ENCODE results near the gene CDK9.
"Not testable (repeated sequence)": the region's sequence is repeated elsewhere in the genome, so short reads cannot be mapped to it uniquely, and the experiment has no call there.

The CDK9 gene

DNA sequence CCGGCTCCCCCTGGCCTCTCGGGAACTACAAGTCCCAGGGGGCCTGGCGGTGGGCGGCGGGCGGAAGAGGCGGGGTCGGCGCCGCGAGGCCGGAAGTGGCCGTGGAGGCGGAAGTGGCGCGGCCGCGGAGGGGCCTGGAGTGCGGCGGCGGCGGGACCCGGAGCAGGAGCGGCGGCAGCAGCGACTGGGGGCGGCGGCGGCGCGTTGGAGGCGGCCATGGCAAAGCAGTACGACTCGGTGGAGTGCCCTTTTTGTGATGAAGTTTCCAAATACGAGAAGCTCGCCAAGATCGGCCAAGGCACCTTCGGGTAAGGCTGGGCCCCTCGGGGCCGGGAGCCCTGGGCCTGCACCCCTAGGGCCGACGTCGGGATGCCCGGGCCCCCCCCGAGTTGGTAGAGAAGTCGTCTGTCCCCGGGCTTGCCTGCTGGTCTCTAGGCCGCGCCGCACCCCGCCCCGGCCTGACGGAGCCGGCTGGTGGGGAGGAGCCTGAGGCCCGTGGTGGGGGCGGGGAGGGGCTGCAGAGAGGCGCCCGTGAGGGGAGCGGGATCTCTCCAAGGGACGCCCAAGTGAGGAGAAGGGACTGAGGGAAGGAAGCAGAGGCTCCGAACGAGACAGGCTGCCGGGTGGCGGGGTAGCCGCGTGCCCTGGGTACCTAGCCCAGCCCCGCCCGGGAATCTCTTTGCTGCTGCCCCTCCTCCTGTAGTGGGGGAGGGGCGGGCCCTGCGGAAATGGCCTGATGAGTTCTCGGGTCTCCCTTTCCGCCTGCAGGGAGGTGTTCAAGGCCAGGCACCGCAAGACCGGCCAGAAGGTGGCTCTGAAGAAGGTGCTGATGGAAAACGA, at the start of gene CDK9:
TSS of gene CDK9 (plus strand) at position 102 of the 840 bp plus-strand sequence. CDS start at position 217, 115 bp downstream.
- peak; percentile 88 to 90 for DNase-seq (ENCODE audit: low read depth in 1 of 2, low spot score in 1 of 2)

DNA sequence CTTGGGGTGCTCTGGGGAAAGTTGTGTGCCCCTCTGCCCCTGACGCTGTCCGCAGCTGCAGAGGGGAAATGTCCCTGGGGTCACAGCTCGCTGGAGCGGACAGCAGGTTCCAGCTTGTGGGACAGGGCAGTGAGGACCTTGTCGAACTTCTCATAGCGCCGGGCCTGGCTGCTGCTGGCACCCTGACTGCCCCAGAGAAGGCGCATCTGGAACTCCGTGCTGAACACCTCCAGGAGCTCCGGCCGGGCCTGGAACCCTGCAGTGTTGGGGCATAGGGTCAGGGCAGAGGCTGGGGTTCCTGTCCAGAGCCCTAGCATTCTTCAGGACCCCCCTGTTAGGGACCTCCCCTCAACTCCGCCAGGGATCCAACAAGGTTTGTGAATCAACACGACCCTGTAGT, 47.2 kb upstream of the CDK9 start:
- no peak for DNase-seq (ENCODE audit: low read depth in 1 of 2, low spot score in 1 of 2)

DNA sequence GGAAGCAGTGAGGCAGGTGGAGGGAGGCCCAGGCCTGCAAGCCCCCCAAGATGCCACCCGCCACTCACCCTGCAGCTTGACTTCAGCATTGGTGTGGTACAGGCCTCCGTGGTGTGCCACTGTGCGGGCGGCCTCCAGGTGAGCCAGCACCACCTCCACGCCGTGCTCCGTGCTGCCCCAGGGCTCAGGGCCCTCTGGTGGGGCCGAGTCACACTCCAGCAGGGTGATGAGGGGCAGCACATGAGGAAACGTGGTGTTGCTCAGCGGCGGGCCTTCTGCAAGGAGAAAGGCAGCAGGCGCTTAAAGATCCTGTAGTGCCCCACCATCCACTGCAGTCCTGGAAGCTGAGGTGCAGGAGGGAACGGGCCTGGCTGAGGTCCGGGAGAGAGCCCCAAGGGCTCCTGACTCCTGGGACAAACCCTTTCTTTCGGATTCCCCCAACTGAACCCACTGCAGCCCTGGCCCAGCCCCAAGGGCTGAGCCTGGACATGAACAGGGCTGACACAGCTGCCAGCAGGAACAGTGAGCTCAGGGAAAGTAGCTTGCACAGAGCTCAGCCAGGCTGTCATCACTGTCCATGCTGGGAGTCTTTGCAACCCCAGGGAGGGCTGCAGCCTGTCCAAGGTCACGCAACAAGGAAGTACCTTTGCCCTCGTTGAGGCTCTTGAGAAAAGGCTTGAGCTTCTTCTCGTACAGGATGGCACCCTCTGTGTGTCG, 46.1 kb upstream of the CDK9 start:
- no peak for DNase-seq (ENCODE audit: low read depth in 1 of 2, low spot score in 1 of 2)

DNA sequence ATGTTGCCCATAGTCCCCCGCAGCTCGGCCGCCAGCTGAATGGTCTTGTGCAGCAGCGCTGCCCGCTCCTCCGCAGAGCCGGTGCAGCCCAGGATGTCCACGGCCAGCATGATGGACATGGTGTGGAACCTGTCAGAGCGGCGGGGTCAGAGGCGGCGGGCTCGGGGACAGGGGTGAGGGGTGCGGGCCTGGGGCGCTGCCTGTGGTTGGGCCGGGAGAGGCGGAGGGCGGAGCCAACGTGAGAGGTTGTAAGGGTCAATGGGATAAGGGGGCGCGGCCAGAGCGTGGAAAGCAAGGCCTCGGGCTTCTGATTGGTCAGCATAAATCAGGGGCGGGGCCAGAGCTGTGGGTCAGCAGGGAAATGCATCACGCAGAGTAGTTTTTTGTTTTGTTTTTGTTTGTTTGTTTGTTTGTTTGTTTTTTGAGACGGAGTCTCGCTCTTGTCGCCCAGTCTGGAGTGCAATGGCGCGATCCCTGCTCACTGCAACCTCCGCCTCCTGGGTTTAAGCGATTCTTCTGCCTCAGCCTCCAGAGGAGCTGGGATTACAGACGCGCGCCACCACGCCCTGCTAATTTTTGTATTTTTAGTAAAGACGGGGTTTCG, 43.9 kb upstream of the CDK9 start:
- no peak for DNase-seq (ENCODE audit: low read depth in 1 of 2, low spot score in 1 of 2)

DNA sequence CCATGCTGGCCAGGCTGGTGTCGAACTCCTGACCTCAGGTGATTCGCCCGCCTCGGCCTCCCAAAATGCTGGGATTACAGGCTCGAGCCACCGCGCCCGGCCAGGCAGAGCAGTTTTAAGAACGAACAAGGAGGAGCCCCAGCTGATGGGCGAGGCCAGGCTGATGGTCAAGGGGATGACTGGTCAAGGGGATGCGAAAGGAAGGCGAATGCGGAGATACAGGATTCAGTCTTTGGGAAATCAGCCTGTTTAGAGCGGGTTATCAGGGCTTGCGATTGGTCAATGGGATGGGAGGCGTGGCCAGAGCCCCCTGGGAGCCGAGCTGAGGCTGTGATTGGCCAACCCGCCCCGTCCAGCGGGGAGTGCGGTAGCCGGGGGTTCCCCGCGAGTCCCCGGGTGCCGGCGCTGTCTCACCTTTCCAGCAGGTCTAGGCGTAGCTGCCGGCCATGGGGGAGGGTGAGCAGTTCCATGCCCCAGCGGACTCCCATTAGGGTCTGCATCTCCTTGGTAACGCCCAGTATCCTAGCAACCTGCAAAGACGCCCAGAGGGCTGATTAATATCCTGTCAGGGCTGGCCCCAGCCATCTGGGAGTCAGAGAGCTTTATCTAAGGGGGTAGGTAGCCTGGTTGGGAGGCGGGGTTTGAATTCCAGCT, 43.3 kb upstream of the CDK9 start:
- no peak for DNase-seq (ENCODE audit: low read depth in 1 of 2, low spot score in 1 of 2)

DNA sequence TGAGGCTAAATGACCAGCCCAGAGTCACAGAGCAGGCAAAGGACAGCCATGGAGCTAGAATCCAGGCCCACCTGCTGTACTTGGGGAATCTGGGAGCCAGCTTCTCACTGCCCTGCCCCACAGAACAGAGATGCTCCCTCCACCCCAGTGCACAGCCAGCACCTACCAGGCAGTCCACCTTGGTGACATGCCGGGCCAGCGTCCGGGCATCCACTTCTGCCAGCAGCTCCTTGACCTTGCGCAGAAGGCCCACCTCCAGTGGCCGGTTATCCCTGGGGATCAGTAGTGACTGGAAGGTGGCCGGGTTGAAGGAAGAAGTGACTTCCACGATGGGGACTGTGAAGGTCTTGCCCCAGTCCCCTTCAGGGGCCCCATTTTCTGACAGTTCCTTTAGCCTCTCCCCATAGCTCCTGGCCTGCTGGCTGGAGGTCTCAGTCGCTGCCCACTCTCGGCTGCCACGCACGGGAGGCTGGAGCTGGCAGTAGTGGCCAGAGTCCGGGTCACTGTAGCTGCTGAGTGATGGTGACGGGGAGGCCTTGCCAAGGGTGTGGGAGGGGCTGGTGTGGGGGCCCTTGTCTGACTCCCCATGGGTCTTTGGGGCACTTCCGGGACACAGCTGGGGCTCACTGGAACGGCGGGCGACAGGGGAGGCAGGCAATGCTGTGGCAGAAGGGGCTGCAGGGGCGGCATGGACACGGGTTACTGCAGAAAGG, 41.3 kb upstream of the CDK9 start:
- no peak for DNase-seq (ENCODE audit: low read depth in 1 of 2, low spot score in 1 of 2)

DNA sequence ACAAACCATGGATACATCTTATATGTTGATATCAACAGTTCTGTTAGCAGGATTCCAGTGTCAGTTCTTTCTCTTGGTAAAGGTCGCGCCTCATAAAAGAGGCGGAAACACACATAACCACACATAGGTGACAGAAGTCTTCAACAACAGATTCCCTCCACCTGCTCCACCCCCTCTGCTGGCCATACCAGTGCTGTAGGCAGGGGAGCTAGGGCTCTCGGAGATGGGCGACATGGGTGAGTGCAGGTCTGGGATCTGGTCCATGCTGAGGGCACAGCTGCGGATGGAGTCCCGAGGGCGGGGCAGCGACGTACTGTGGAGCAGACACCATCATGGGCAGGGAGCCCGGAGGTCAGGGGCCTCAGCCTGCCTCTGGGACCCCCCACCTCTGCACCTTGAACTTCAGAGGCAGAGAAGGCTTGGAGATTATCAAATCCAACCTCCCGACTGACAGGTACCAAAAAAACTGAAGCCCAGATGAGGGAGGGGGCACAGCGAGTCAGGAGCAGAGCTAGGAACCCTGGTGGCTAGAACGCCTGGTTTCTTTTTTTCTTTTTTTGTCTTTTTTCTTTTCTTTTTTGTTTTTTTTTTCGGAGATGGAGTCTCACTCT, 38.8 kb upstream of the CDK9 start:
- DNase-seq (ENCODE audit: low read depth in 1 of 2, low spot score in 1 of 2), result no peak

DNA sequence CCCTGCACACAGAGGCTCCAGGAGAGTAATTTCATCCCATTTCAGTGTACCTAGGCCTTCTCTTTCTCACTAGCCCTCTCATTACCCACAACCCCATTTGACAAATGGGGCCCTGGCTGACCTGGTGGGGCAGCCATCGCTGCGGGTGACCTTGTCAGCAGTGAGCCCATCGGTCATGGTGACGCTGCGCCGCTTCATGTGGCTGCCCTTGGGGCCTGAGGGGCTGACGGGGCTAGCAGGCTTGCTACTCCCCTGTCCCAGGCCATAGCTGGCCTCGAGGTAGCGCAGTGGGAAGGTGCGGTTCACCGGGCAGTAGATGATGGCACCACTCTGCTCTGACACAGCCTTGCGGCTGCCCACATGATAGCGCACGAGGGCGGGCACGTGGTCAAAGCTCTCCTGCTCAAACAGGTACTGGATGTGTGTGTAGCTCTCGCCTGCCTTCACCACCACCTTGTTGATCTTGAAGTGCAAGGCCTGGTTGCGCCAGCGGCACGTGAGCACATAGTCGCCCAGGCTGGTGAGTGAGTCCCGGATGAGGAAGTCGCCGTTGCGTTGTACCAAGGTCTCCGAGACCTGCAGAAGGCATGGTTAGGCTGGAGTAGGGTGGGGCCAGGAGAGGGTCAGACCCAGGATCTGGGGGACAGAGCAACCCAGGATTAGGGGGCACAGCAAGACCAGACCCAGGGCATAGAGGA, 36.6 kb upstream of the CDK9 start:
- no peak for DNase-seq (ENCODE audit: low read depth in 1 of 2, low spot score in 1 of 2)

DNA sequence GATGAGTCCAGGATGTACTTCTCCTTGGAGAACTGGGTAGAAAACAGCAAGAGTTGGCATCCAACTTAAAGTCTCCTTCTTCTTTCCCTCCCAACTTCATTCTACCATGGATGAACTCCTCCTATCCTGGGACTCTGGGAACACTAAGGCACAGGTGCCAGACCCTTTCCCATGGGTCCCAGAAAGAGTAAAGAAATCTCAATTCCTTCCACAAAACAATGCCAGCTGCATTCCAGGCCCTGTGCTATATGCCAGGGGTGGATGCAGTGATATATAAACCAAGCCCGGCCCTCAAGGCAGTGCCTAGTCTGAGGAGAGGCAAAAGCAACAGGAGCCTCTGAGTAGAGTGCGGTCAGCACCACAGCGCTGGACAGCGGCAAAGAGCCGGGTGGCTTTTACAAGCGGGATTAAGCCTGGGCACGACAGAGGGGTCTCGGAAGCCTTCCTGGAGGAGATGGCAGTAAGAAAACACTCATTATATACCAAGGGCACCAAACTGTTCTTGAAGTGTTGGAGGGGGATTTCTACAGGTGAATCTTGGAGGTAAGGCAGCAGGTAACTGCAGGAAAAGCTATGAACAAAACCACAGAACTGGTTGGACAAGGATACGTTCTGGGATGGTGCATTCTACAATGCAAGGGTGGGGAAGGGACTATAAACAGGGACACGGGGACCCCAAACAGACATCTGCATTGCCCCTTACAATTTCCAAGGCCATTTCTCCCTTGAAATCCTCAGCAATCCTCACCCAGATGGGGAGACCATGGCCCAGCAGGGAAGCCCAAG, 34.4 kb upstream of the CDK9 start:
- DNase-seq (ENCODE audit: low read depth in 1 of 2, low spot score in 1 of 2), result no peak

DNA sequence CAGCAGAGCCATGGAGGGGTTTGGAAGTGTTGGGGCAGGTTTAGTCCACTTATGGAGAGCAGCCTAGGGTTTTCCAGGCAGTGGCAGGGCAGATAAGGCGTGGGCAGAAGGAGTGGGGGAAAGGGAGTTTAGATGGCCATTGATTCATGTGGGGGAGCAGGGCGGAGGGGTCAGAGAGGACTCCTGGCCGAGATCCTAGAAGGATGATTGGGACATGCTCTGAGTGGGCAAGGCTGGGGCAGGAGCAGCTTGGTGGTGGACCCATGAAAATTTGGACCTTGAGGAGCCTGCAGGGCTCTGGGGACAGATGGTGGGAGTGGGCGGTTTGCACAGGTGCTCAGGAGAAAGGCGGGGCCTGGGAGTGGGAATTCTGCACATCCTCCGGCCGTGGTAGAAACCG, 32.7 kb upstream of the CDK9 start:
- DNase-seq (ENCODE audit: low read depth in 1 of 2, low spot score in 1 of 2), result no peak

DNA sequence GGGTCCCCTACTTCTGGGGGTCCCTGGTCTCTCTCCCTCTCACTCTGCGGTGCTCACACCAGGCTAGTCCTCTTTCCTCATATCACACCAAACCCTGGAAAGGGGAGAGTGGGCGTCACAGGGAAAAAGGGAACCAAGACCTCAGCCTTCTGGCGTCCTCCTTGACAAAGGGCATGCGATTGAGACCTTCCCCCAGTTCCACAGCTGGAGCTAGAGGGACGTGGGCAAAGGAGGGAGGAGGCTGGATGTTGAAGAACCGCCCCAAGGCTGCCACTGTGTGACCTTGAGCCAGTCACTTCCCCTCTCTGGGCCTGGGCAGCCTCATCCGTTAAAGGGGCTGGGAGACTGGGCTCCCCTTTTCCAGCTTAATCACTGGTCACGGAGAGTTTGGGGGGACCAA, 32.2 kb upstream of the CDK9 start:
- no peak for DNase-seq (ENCODE audit: low read depth in 1 of 2, low spot score in 1 of 2)

DNA sequence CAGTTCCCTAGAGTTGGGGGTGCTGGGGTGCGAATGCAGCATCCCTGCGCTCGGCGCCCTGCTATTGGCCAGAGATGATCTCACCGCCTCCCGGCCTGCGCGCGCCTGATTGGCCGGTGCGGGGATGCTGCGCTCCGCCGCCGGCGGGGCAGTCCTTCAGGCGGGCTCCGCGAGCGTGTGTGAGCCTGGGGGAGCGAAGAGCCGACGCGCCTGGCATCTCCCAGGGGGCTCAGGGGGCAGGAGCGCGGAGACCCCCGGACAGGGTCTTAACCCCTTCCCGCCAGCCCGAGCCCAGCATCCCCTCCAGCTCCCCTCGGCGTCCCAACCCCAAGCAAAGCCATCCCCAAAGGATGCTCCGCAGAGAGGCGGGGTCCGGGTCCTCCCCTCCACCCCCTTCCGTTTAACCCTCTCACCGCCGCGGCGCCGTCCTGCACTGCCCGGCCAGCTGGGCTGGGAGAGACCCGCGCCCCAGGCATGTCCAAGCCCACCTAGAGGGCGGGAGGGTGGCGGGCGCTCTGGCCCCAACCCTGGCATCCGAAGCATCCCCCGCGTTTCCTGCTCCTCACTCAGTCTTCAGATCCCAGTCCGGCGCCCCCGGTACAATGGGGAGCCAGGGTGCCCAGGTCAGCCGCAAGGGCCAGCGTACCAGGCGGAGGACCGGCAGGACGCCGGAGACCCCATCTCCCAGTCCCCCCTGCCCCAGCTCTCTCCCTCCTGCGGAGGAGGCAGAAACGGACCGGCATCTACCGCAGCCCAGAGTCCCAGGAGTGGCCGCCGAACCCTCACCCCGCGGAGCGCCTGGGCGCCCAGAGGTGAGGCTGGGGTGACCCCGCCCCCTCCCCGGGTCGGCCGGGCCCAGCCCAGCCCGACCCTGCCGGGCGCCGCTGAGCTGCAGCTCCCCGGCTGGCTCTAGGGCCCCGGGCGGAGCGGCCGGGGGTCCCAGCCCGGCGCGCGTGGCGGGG, 31.5 kb upstream of the CDK9 start:
- DNase-seq (ENCODE audit: low read depth in 1 of 2, low spot score in 1 of 2), result no peak

DNA sequence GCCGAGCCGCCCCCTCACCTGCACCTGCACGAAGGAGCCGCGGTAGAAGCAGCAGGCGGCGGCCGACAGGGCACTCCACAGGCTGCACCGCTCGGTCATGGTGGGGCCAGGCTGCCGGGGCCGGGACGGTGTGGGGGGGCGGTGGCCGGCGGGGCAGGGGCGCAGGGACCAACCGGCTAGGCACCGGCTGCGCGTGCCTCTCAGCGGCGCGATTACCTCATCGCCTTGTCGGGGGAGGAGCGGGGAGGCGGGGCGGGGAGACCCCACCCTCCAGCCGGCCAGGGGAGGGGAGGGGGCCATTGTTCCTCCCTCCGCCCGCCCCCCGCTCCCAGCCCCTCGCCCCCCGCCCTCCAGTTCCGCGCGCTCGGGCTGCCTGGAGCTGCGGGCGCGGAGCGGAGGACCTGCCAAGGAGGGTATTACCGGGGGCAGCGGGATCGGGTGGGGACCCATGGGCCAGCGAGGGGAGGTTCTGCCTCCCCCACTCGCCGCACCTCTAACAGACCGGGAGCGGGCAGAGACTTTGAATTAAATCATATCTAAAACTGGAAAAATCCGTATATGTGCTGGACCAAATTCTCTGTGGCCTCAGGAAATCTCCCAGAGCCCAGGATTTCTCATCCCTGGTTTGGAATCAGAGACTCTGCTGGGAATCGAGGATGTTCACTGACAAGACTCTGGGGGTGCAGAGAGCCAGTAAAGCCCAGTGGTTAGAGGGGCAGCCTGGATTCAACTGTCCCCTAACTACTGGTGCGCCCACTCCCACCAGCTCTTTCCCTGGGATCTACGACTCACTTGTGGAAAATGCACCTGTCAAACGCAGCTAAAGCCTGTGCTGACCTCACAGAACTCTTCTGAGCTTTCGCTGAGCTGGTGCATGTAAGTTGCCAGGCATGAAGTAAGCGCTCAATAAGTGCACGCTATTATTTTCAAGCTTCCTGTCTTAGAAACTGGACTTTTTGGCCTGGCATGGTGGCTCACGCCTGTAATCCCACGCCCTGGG, 30.5 kb upstream of the CDK9 start:
- DNase-seq (ENCODE audit: low read depth in 1 of 2, low spot score in 1 of 2), result no peak

DNA sequence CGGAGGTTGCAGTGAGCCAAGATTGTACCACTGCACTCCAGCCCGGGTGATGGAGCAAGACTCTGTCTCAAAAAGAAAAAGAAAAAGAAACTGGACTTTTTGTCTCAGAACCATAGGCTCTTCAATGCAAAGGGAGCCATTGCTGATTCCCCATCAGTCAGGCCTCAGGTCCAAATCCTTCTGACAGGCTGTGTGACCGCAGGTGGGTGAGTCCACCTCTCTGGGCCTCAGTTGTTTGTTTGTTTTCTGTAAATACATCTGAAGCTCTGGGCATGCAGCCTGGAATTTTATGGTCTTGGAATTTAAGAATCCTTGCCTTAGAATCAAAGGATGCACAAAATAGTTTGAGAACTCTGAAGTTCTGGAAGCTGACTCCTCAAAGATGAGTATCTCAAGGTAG, 29.6 kb upstream of the CDK9 start:
- no peak for DNase-seq (ENCODE audit: low read depth in 1 of 2, low spot score in 1 of 2)

DNA sequence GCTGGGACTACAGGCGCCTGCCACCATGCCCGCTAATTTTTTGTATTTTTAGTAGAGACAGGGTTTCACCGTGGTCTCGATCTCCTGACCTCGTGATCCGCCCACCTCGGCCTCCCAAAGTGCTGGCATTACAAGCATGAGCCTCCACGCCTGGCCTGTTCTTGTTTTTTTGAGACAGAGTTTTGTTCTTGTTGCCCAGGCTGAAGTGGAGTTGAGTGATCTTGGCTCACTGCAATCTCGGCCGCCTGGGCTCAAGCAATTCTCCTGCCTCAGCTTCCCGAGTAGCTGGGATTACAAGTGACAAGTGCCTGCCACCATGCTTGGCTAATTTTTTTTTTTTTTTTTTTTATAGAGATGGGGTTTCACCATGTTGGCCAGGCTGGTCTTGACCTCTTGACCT, 29.1 kb upstream of the CDK9 start:
- DNase-seq (ENCODE audit: low read depth in 1 of 2, low spot score in 1 of 2), result not testable (repeated sequence)

DNA sequence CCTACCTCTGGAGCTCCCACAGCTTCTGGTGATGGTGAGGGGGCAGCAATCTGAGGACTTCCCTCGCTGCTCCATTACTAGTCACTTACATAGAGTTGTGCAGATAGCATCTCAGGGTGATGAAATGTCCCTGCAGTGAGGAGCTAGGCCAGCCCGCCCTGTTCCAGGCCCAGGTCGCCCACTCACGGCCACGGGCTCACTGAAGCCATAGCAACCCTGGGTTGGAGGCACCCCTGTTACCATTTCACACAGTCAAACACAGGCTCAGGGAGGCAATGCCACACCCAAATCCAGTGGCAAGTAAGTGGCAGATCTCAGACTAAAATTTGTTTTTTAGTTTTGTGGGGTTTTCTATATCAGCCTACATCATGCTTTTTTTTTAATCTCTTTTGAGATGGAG, 27.0 kb upstream of the CDK9 start:
- DNase-seq (ENCODE audit: low read depth in 1 of 2, low spot score in 1 of 2), result no peak

DNA sequence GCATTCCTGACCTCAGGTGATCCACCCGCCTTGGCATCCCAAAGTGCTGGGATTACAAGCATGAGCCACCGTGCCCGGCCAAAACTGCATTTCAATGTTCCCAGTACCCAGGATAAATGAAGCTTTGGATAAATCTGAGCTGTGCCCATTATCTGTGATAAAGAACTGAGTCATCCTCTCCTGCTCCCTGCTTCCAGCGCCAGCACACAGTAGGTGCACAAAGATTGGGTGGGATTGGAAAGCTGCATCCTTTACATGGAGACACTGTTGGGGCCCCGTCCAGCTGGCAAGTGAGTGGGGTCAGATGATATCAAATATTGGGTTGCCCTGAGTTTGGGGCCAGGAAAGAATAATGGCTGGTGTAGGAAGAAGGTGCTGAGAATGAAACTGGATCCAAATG, 24.8 kb upstream of the CDK9 start:
- DNase-seq (ENCODE audit: low read depth in 1 of 2, low spot score in 1 of 2), result no peak
